Right cardiac atrium (tissue), 5 donors: ENCODE data around the gene KRT81. TPM values are rescaled to one million over a fixed set of nuclear protein-coding genes. Genes with fewer than 3 reads are reported as not detected.
A peak's percentile ranks its signal among the peaks of the same experiment; 100 is the strongest.

Experiments used
- ATAC-seq, 2 donors: fragments of 200-7000 bp; cut with Tn5 transposase; one replicate each; pipeline versions ENCODE4 v1.8.0 to v1.9.1; 2020; ENCODE audit warnings: moderate library complexity in 2 of 2, mild to moderate bottlenecking in 1 of 2
- DNase-seq, 3 donors: peaks; one replicate each; pipeline ENCODE4 v3.0.0-alpha.2; 2020
- H3K27ac ChIP-seq: one replicate; pipeline ENCODE4 v1.5.1; 2013; ENCODE audit warnings: mild to moderate bottlenecking, low read length, control low read depth, moderate library complexity
- H3K27me3 ChIP-seq: one replicate; pipeline ENCODE4 v1.6.1; 2013; ENCODE audit not compliant: control insufficient read depth, insufficient read depth
- H3K4me1 ChIP-seq: one replicate; pipeline ENCODE4 v1.6.1; 2013; ENCODE audit warnings: low read length; ENCODE audit not compliant: control insufficient read depth, insufficient read depth
- H3K4me3 ChIP-seq: one replicate; pipeline ENCODE4 v1.5.1; 2013; ENCODE audit warnings: low read length, control low read depth
- H3K9me3 ChIP-seq: one replicate; pipeline ENCODE4 v1.6.1; 2013; ENCODE audit warnings: low read length; ENCODE audit not compliant: control insufficient read depth
- WGBS: extraction: QIAGEN DNeasy Blood & Tissue Kit; methylation state at CpG from one replicate; pipeline ENCODE4 v1.1.7; 2013; 5-methylcytosine and 5-hydroxymethylcytosine counted together
- intact Hi-C, 4 donors: fragments of 100-400 bp; cut with DNase I; formaldehyde crosslinking; loops; one replicate each; pipeline versions ENCODE4 v1.11.0 to v1.14.0; 2022 to 2023
- long read RNA-seq, 4 donors: library from polyadenylated mRNA; unstranded; transcript quantifications; one replicate each; pipeline ENCODE4 v2.0.0, GENCODE V29; 2020 to 2021
- polyA plus RNA-seq: library from polyadenylated mRNA; stranded (reverse); fragments of 200-250 nt; gene quantifications from one replicate; pipeline ENCODE4 v1.2.3, GENCODE V29; 2013
- total RNA-seq, 4 donors: library from RNA; stranded (reverse); fragmentation: NEBNext Ultra II Directional; extraction: Animal tissue kit (Norgen Biotek cat#: 25700); gene quantifications; one replicate each; pipeline ENCODE4 v1.2.1, GENCODE V29; 2021
- donor health status: healthy with polysubstance abuse.
- donor health status: DM: no; HTN: yes; CAD: no.
- donor health status: DM: no; HTN: no; CAD: no.
- donor health status: DM: no; HTN: yes; CAD: no; lungs with severe emphysema.
- donor health status: DM: yes; HTN: yes; CAD: no.

Gene KRT81
- total RNA-seq (not detected), polyA plus RNA-seq (not detected)
- long read RNA-seq, donor 1, result 0 reads
- long read RNA-seq, donor 2, result 0 reads
- long read RNA-seq, donor 3, result 0 reads
- long read RNA-seq, donor 4, result 0 reads

- no peaks in the 10 kb centered on the region for H3K27me3 ChIP-seq
- H3K9me3 ChIP-seq, result no peaks in the 10 kb centered on the region
- DNase-seq, result no peak
- intact Hi-C loops, result no loop called here
- WGBS, result 35% methylated on average over 22 of the region's 32 CpGs
- H3K4me3 ChIP-seq, result no peak within 1 kb of the TSS
- H3K4me1 ChIP-seq, result no peaks in the 10 kb centered on the region
- no peak within 1 kb of the TSS for H3K27ac ChIP-seq
- no peak for ATAC-seq
These were observed at the start of gene KRT81 for GRCh38 chr12:52291267-52291935. KRT81 (minus strand) TSS chr12:52291534; CDS start chr12:52291465, 69 bp downstream.

DNA sequence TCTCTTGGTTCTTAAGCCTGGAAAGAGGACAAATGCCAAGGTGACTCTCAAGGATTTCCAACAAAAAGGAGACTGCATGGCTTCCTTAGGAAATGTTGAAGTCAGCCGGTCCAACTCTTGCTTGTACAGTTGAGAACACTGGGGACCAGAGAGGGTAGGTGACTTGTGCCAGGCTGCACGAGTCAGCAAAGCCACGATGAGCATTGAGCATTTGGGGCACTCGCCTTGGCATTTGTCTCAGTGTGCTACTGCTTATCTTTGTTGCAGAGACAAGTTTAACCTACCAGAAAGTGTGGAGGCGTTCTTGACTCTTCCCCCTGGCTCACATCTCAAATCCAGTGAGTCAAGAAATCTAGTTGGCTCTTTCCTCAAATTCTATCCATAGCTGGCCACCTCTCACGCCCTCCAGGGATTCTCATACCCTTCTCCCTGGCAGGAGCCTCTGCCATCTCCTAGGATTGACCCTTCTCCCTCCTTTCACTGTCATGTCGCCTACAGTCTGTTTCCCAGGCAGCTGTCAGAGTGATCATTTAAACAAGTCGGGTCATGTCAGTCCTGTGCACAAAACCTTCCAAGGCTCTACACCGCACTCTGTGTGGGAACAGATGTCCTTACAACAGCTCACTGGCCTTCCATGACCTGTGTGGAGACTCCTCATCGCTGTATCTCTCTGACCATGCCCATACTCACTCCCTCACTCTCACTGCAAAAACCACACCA lies 47.1 kb upstream of the KRT81 start:
- H3K4me3 ChIP-seq, result no peak overlapping the region
- 77% methylated on average over 10 of the region's 10 CpGs for WGBS
- no peak for ATAC-seq
- intact Hi-C loops, result no loop called here
- no peaks in the 10 kb centered on the region for H3K4me1 ChIP-seq
- no peaks in the 10 kb centered on the region for H3K9me3 ChIP-seq
- H3K27ac ChIP-seq, result no peak overlapping the region
- DNase-seq, result no peak
- no peaks in the 10 kb centered on the region for H3K27me3 ChIP-seq

DNA sequence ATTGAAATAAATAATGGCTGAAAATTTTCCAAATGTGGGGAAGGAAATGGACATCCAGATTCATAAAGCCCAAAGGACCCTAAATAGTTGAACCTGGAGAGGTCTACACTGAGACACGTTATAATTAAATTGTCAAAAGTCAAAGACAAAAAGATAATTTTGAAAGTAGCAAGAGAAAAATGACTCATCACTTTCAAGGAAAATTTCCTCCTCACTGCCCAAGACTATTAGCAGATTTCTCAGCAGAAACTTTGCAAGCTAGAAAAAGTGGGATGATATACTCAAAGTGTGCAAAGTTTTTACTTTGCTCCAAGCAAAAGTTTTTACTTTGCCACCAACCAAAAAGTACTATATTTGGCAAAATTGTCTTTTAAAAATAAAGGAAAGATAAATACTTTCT lies 45.7 kb upstream of the KRT81 start:
- H3K9me3 ChIP-seq, result no peaks in the 10 kb centered on the region
- no peak overlapping the region for H3K4me3 ChIP-seq
- 53% methylated on average over 1 of the region's 1 CpG for WGBS
- no peaks in the 10 kb centered on the region for H3K4me1 ChIP-seq
- H3K27me3 ChIP-seq, result no peaks in the 10 kb centered on the region
- intact Hi-C loops, result no loop called here
- DNase-seq (no peak), ATAC-seq (no peak)
- H3K27ac ChIP-seq, result no peak overlapping the region

DNA sequence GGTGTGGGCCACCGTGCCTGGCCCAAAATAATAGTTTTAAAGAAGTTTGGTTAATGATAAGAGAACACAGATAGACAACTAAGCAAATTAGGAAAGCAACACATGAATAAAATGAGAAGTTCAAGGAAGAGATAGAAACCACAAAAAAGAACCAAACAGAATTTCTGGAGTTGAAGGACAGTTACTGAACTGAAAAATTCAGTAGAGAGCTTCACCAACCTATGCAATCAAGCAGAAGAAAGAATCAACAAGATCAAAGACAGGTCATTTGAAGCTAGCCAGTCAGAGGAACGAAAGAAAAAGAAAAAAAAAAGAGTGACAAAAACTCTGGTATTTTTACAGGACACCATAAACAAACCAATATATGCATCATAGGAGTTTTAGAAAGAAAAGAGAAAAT lies 45.3 kb upstream of the KRT81 start:
- H3K27me3 ChIP-seq, result no peaks in the 10 kb centered on the region
- ATAC-seq (no peak), DNase-seq (no peak)
- H3K4me1 ChIP-seq, result no peaks in the 10 kb centered on the region
- intact Hi-C loops, result no loop called here
- 84% methylated on average over 2 of the region's 2 CpGs for WGBS
- H3K27ac ChIP-seq, result no peak overlapping the region
- H3K9me3 ChIP-seq, result no peaks in the 10 kb centered on the region
- no peak overlapping the region for H3K4me3 ChIP-seq

DNA sequence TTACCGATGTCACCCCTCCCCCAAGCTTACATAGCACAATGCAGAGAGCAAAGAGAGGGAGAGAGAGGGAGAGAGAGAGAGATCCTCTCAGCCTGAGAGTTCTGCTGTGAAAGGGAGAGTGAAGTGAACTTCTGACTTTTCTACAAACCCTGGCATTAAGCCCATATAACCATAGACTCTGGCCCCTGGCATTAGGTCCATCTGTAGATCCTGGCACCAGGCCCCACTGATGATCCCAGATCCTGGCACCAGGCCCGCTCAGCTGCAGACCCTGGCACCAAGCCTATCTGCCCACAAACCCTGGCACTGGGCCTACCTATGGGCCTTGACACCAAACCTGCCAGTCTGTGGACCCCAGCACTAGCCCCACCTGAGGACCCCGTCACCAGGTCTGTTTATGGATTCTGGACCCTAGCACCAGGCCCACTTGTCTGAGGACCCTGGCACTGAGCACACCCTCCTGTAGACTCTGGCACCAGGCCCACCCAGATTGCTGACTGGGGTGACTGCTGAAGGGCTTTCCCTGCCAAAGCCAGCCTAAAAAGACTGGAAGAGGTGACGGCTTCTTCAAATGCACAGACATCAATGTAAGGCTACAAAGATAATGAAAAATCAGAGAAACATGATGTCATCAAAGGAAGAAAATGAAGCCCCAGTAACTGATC lies 44.4 kb upstream of the KRT81 start:
- H3K27ac ChIP-seq, result no peak overlapping the region
- H3K27me3 ChIP-seq, result no peaks in the 10 kb centered on the region
- DNase-seq (no peak), ATAC-seq (no peak)
- H3K4me3 ChIP-seq, result no peak overlapping the region
- 77% methylated on average over 4 of the region's 4 CpGs for WGBS
- intact Hi-C loops, result no loop called here
- no peaks in the 10 kb centered on the region for H3K9me3 ChIP-seq
- no peaks in the 10 kb centered on the region for H3K4me1 ChIP-seq

DNA sequence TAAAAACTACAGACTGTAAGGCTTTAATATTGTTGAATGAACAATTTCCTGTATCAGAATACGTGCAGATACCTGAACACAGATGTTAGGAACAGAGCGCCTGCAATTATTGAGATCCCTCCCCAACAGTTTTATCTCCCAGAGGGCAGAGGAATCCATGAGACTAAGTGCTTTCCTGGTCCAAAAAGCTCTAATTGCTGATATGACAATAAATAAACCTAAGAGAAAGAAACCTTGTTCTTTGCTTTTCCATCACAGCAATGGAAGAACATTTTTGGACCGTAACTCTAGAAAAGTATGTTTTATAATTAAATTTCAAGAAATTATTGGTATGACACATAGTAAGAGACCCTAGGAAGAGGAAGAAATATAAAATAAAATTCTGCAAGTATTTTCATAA lies 42.9 kb upstream of the KRT81 start:
- no peak overlapping the region for H3K4me3 ChIP-seq
- H3K4me1 ChIP-seq, result no peaks in the 10 kb centered on the region
- WGBS, result 82% methylated on average over 3 of the region's 3 CpGs
- no peaks in the 10 kb centered on the region for H3K27me3 ChIP-seq
- ATAC-seq (no peak), DNase-seq (no peak)
- no peaks in the 10 kb centered on the region for H3K9me3 ChIP-seq
- H3K27ac ChIP-seq, result no peak overlapping the region
- intact Hi-C loops, result no loop called here

- Histone ChIP-seq H3K27ac (no peak overlapping the region), H3K4me3 (no peak overlapping the region), H3K9me3 (no peaks in the 10 kb centered on the region), H3K4me1 (no peaks in the 10 kb centered on the region), H3K27me3 (no peaks in the 10 kb centered on the region)
- ATAC-seq (no peak), DNase-seq (no peak)
- WGBS, result 79% methylated on average over 3 of the region's 3 CpGs
- intact Hi-C loops, result no loop called here
These were observed 42.0 kb upstream of the KRT81 start for GRCh38 chr12:52333321-52333720.

DNA sequence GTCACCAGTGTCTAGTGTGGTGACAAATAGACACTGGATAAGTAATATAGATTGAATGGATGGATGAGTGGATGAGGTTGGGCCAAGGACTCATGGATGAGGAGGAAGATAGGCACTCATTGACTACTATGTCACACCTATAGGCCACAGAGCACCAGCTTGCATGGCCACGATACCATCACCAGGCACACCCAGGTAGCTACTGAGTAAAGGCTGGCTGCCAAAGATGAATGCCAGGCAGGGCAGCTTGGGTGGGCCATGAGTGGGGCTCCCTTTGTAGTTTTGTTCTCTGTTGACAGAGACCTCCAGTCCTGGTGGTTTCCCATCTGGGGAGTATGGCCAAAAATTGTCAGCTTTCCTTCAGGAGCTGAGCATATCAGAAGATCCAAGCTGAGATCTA lies 41.0 kb upstream of the KRT81 start:
- intact Hi-C loops, result no loop called here
- ATAC-seq (no peak), DNase-seq (no peak)
- 83% methylated on average over 1 of the region's 1 CpG for WGBS
- no peak overlapping the region for H3K4me3 ChIP-seq
- no peaks in the 10 kb centered on the region for H3K4me1 ChIP-seq
- no peaks in the 10 kb centered on the region for H3K9me3 ChIP-seq
- no peak overlapping the region for H3K27ac ChIP-seq
- H3K27me3 ChIP-seq, result no peaks in the 10 kb centered on the region

DNA sequence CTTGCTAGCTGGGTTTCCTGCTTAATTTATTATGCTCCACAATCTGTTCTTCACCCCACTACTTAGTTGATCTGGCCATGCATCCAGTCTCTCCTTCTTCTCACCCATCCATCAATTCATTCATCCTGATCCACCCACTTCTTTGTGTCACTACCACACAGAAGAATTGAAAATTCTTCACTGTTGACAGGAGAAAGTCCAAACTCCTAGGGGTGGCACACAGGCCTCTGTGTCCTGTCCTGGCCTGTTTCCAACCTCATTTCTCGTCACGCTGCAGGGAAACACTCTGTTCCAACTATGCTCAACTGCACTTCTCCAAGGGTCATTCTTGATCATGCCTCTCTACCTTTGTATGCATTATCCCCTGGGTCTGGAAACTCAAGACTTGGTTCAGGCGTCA lies 40.5 kb upstream of the KRT81 start:
- no peak for DNase-seq
- H3K4me3 ChIP-seq, result no peak overlapping the region
- no peak overlapping the region for H3K27ac ChIP-seq
- H3K4me1 ChIP-seq, result no peaks in the 10 kb centered on the region
- H3K27me3 ChIP-seq, result no peaks in the 10 kb centered on the region
- H3K9me3 ChIP-seq, result no peaks in the 10 kb centered on the region
- intact Hi-C loops, result no loop called here
- 61% methylated on average over 3 of the region's 3 CpGs for WGBS
- ATAC-seq, result no peak

DNA sequence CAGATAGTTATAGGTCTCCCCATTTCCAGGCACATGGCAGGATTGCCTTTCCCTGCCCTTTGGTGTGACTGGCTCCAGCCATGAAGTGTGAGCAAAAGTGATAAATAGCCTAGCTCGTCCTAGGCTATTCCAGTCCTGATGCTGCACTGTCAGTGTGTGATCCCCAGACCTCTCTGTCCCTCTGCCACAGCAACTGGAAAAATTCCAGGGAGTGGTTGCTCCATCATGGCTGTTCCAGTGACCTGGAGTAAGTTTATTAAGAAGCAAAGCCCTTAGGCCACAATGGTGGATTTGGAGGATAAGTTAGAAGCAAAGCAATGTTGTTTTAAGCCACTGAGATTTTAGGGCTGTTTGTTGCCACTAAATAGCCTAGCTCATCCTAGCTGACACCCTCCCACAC lies 39.7 kb upstream of the KRT81 start:
- Histone ChIP-seq H3K27me3 (no peaks in the 10 kb centered on the region), H3K4me1 (no peaks in the 10 kb centered on the region), H3K27ac (no peak overlapping the region), H3K9me3 (no peaks in the 10 kb centered on the region), H3K4me3 (no peak overlapping the region)
- no peak for ATAC-seq
- DNase-seq, result no peak
- 38% methylated on average over 1 of the region's 1 CpG for WGBS
- intact Hi-C loops, result no loop called here

- WGBS, result 69% methylated on average over 10 of the region's 10 CpGs
- Histone ChIP-seq H3K27ac (no peak overlapping the region), H3K4me1 (no peaks in the 10 kb centered on the region), H3K9me3 (no peaks in the 10 kb centered on the region), H3K27me3 (no peaks in the 10 kb centered on the region), H3K4me3 (no peak overlapping the region)
- ATAC-seq (peak; percentile 12), DNase-seq (no peak)
- intact Hi-C loops, result loop anchor here (2.0 to 5.0 kb wide), 2 partner anchors 171 kb away; no protein-coding TSS in a partner anchor
These were observed 36.6 kb upstream of the KRT81 start for GRCh38 chr12:52327830-52328500.
